GM19438 (cell line): Measurements from ENCODE around the gene ENOPH1.
"Not testable (repeated sequence)": the region's sequence is repeated elsewhere in the genome, so short reads cannot be mapped to it uniquely, and the experiment has no call there.

ENCODE experiments used
- ATAC-seq: cut with Tn5 transposase; IDR thresholded peaks from one replicate; pipeline ENCODE4 v1.9.1; 2021; ENCODE audit warnings: low read depth; ENCODE audit not compliant: unreplicated experiment

ENOPH1 gene

DNA sequence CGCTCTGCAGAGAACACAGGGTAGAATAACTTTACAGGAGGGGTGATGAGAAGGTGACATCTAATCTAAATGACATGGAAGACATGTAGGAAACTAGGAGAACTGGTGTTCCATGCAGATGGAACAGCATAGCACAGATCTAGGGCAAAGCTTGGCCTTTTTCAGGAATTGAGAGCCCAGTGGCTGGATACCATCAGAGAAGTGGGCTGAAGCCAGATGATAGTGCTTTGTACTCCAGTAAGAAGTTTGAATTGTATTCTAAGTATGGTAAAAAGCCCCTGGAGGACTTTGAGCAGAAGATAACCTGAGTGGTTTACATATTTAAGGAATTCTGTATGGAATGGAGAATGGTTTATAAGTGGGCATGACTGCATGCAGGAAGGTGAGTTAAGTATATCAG lies 32.8 kb downstream of the ENOPH1 start:
- no peak for ATAC-seq

DNA sequence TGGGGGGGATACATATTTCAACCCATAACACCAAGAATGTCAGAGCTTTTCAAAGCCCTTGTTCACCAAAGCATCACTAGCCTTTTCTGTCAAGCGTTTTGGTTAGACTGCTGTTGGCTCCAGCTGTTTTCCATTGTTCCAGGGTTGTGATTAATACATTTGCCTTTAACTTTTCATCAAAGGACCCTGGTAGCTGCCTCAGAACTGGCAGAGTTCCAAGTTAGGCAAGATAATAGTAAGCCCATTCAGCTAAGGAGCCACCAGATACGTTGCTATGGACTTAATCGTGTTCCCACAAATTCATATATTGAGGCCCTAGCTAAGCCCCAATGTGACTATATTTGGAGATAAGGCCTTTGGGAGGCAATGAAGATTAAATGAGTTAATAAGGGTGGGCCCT lies 37.1 kb downstream of the ENOPH1 start:
- ATAC-seq, result no peak

DNA sequence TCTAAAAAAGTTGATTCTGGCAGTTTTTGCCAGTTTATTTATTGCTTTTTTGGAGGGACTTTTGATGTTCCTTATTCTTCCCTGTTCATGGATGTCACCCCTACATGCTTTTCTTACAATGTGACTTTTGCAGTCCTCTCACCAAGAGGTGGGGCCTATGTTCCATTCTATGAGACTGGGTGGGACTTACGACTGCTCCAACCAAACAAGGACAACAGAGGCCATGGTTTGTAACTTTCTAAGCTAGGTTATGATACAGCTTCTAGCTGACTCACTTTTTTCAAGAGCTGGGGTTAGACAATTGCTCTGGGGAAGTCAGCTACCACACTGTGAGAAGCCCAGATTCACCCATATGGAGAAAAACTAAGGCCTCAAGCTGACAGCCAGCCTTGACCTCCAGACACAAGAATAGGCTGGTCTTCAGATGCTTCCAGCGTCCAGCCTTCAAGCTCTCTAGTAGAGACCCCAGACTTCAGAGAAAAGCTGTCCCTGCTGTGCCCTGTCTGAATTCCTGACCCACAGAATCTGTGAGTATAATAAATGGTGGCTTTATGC lies 39.5 kb downstream of the ENOPH1 start:
- no peak for ATAC-seq

DNA sequence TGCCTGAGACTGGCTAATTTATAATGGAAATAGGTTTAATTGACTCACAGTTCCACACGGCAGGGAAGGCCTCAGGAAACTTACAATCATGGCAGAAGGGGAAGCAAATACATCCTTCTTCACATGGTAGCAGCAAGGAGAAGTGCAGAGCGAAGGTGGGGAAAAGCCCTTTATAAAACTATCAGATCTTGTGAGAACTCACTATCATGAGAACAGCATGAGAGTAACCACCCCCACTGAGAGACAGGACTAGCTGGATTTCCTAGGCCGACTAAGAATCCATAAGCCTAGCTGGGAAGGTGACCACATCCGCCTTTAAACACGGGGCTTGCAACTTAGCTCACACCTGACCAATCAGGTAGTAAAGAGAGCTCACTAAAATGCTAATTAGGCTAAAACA lies 42.7 kb downstream of the ENOPH1 start:
- ATAC-seq, result not testable (repeated sequence)

GRCh38 chr4:82473621-82474164 lies 43.3 kb downstream of the ENOPH1 start:
- ATAC-seq, result no peak

DNA sequence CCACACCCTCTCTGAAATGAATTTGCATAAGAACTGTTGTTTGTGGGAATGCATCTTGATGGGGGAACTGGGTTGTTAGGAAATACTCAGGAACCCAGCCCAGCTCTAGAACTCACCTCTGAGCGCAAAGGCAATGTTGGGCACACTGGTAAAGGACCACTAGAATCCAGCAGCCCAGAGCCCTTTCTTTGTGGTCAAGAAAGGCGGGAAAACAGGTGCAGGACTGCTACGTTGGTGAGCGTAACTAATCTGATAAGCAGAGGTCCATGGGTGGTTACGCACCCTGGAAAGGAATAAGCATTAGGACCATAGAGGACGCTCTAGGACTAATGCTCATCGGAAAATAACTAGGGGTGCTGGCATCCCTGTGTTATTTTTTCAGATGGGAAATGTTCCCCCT lies 45.5 kb downstream of the ENOPH1 start:
- not testable (repeated sequence) for ATAC-seq

DNA sequence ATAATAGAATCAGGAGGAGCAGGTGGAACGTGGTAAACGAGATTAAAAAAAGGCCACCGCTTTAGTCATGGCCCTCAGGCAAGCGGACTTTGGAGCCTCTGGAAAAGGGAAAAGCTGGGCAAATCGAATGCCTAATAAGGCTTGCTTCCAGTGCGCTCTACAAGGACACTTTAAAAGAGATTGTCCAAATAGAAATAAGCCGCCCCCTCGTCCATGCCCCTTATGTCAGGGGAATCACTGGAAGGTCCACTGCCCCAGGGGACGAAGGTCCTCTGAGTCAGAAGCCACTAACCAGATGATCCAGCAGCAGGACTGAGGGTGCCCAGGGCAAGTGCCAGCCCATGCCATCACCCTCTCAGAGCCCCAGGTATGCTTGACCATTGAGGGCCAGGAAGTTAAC lies 47.1 kb downstream of the ENOPH1 start:
- not testable (repeated sequence) for ATAC-seq

GRCh38 chr4:82479562-82479961 lies 49.2 kb downstream of the ENOPH1 start:
- no peak for ATAC-seq

- ATAC-seq, result no peak
These were observed 50.5 kb downstream of the ENOPH1 start for GRCh38 chr4:82480771-82481505.

DNA sequence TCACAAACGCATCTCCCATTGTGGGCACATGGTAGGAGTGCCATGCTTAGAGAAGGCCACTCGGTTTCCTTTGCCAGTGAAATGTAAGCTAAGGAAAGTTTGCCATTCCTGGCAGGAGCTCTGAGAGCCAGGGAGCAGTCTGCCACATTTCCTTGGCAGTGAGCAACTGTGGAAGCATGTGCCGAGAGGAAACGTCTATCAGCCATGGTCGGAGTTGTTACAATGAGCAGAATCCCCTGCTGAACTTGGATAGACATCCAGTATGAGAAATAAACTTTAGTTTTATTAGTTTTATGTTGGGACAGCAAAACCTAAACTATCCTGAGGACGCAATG lies 51.1 kb downstream of the ENOPH1 start:
- no peak for ATAC-seq

DNA sequence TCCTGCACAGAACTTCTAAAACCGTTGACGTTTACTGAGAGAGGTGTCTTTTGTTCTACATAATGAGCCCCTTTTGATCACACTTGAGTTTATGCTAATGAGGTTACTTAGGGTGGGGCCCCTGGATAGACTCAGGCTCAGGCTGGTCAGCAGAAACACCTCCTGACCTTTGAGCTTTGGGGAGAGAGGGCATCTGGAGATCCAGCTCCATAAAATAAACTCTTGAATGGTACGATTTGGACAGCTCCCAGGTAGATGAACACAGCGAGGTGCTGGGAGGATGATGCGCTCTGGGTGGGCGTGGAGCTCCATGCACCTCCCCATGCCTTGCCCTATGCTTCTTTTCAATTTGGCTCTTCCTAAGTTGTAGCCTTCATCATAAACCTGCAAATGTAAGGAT lies 52.0 kb downstream of the ENOPH1 start:
- no peak for ATAC-seq

- no peak for ATAC-seq
These were observed 54.8 kb downstream of the ENOPH1 start for GRCh38 chr4:82484996-82485783.

DNA sequence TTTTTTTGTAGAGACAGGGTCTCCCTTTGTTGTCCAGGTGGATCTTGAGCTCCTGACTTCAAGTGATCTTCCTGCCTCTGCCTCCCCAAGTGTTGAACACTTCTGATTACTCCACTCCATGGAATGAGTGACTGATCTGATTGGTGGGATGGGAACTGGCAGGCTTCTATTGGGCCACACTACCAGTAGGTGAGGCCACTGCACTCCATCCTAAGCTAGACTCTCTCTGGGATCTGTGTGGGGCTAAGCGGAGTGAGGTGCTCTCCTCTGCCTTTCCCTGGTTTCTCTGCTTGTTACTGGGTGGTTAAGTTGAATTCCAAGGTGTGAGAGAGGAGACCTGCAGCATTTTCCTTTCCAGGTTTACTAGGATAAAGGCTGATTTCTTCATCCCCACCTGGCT lies 58.7 kb downstream of the ENOPH1 start:
- ATAC-seq, result no peak

- ATAC-seq, result no peak
These were observed 59.6 kb downstream of the ENOPH1 start for GRCh38 chr4:82489987-82490386.

- no peak for ATAC-seq
These were observed 61.0 kb downstream of the ENOPH1 start for GRCh38 chr4:82491251-82491960.

DNA sequence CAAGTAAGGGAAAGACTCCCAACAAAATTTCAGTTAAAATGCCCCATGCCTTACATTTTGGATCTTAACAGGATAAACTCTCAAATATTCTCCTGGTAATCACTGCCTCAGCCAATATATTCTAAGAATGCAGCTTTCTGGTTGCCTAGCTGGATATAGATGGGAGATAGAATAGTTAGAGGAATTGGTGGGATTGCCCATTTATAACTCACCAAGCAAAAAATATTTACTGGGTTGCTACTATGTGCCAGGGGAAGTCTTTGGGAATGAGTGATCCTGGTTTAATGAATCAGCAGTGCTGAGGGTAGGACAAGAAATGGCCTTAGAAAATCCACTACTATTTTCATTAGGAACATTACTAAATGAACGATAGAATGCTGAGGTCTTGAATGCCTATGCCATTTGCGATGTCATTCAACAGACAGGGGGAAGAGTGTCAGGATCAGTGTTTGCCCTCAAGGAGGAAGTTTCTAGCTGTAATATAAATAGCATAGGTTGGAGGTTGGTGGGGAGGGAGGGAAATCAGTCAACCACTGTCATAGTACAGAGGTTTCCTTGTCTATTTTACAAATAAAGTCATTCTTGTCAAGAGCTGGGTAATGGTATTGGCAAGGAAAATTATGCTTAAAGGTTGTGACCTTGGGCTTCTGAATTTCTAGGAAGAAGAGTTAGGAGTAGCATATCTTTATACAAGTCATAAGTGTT lies 63.5 kb downstream of the ENOPH1 start:
- ATAC-seq, result no peak

DNA sequence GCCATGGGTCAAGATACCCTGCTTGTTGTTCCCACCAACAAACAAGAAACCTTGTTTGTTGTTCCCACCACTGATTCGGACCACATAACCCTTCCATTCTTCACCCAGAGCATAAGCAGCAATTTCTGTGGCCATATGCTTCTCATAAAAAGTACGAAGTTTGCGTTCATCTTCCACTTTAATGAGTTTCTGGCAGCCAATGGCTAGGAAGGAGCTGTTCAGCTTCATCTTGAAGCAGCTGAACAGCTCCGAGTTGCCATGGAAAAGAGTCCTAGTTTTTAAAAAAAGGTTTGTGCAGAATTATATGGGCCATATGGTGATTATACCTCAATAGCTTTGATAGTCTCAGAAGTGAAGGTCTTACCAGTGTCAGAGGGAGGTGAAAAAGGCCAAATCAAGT lies 65.3 kb downstream of the ENOPH1 start:
- no peak for ATAC-seq

GRCh38 chr4:82496349-82496748 lies 66.0 kb downstream of the ENOPH1 start:
- no peak for ATAC-seq

DNA sequence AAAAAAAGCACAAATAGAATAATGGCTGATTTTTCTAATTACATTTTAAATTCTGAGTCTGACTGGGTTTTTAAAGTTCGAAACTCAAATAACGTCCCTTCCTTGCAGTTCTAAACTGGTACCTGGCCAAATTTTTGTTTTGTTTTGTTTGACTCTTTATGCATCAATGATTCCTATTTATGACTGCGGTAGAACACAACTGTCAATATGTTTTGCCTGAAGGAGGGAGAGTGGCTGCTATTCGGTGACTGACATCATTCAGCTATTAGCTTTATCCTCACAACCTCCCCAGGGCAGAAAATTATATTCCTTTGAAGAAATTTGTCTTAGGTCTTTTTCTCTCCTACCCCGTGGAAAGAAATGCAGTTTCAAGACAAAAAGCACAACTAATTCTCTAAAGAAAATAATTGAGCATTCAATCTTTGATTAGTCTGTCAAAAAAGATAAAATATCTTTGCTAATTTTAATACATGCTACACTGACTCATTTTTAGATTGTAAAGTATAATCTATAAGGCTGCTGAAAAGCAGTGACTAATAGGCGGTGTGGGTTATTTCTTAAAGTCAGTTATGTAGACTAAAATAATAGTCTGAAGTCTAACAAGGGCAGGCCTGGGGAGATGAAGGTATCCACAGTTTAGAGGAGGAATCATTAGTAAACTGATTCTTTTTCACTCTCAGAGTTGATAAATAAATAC lies 69.5 kb downstream of the ENOPH1 start:
- no peak for ATAC-seq
